Measurements from ENCODE around the gene DISP3. TPM values are rescaled to one million over a fixed set of nuclear protein-coding genes. Genes with fewer than 3 reads are reported as not detected.

The DISP3 gene
- total RNA-seq, 2 experiments from 2014 or later: 0.97 to 1.7 TPM

DNA sequence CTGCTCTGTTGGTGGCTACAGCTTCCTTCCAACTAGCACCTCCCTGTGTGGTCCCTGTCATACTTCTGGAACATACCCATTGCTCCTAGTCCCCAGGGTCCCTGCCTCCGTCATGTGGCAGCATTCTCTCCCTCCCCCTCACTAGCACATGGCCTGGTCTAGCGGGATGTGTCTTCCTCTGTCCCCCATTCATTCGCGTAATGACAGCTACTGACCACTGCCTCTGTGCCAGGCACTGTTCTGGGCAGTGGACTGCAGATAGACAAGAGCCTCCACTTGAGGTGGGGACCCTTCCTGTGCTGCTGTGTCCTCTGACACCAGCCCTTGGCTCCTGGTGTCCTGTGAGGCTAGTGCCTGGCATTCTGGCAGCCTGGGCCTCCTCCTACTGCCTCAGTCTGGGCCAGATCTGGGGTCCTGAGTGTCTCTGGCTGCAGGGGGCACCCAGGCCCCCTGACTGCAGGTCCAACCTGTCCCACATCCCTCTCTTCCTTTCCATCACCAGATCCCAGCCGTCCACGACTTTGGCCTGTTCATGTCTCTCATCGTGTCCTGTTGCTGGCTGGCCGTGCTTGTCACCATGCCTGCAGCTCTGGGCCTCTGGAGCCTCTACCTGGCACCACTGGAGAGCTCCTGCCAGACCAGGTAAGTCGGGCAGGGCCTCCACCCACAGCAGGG is 38.1 kb downstream of the DISP3 start:
- CTCF ChIA-PET (ENCODE audit: unreplicated experiment): no interaction called here
- H3K4me1 ChIP-seq (ENCODE audit: insufficient read depth, low read length, poor library complexity, severe bottlenecking): no peaks in the 10 kb centered on the region
- no peaks in the 10 kb centered on the region for H4K20me1 ChIP-seq (ENCODE audit: insufficient read depth, low read length)
- H3K79me2 ChIP-seq (ENCODE audit: insufficient read depth, low read depth, low read length): no peaks in the 10 kb centered on the region
- no peak overlapping the region for H2AFZ ChIP-seq (ENCODE audit: low read length)
- POLR2A ChIA-PET: no interaction called here
- H3K36me3 ChIP-seq (ENCODE audit: insufficient read depth, low read length): no peaks in the 10 kb centered on the region
- BruUV-seq (replicated peaks): no TSS peak
- no peaks in the 10 kb centered on the region for H3K9me3 ChIP-seq (ENCODE audit: low read length)
- DNase-seq (ENCODE audit: low spot score): no peak
- no peak overlapping the region for H3K27ac ChIP-seq (ENCODE audit: low read depth, low read length, poor library complexity, severe bottlenecking)
- H3K9me2 ChIP-seq (ENCODE audit: insufficient read depth, low read length): no peaks in the 10 kb centered on the region
- no peak overlapping the region for H3K4me3 ChIP-seq (ENCODE audit: low read depth, low read length, poor library complexity, severe bottlenecking)
- H3K4me2 ChIP-seq (ENCODE audit: low read length): no peak overlapping the region
- intact Hi-C loops (cut with micrococcal nuclease; ENCODE audit: unreplicated experiment): no loop called here
- TF ChIP-seq EZH2phosphoT487 (IDR thresholded peaks at IDR 0.05; ENCODE audit: borderline replicate concordance, low read depth, low read length): no peak
- TF ChIP-seq, protein P1, sequence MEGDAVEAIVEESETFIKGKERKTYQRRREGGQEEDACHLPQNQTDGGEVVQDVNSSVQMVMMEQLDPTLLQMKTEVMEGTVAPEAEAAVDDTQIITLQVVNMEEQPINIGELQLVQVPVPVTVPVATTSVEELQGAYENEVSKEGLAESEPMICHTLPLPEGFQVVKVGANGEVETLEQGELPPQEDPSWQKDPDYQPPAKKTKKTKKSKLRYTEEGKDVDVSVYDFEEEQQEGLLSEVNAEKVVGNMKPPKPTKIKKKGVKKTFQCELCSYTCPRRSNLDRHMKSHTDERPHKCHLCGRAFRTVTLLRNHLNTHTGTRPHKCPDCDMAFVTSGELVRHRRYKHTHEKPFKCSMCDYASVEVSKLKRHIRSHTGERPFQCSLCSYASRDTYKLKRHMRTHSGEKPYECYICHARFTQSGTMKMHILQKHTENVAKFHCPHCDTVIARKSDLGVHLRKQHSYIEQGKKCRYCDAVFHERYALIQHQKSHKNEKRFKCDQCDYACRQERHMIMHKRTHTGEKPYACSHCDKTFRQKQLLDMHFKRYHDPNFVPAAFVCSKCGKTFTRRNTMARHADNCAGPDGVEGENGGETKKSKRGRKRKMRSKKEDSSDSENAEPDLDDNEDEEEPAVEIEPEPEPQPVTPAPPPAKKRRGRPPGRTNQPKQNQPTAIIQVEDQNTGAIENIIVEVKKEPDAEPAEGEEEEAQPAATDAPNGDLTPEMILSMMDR (conservative IDR thresholded peaks at IDR 0.05; ENCODE audit: low read length): no peak

DNA sequence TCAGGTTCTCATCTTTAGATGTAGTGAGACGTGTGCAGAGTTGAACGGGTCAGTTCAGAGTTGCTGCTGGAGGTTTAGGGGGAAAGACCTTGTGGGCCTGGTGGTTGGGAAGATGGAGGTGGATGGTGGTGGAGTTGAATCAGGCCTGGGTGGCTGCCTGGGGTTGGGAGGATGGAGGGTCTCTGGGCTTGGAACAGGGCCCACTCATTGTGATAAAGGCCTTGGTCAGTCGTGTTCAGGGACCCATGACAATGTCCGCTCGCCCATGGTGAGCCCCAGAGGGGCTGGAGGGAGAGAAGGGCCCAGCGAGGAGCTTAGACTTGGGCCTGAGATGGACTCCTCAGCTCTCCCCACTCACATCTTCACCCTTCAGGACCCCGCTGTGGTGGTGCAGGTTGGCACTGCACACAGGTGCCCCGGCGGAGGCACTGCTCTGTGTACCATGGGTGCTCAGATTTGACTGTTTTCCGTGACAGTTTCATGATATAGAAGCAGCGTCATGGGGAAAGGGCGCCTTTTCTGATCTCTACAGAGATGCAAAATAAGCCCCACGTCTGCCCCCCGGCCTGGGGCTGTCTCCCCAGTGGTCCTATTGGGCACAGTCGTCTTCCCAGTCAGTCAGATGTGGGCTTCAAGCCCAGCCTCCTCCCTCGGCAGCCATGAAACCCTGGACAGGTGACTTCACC is 39.2 kb downstream of the DISP3 start:
- ChIA-PET CTCF (ENCODE audit: unreplicated experiment) (no interaction called here), POLR2A (interaction anchor here (0.6 kb wide), 1 partner anchor 202 kb away, joined by 3 read pairs; no protein-coding TSS in a partner anchor)
- Histone ChIP-seq H3K4me1 (ENCODE audit: insufficient read depth, low read length, poor library complexity, severe bottlenecking) (no peaks in the 10 kb centered on the region), H3K9me2 (ENCODE audit: insufficient read depth, low read length) (no peaks in the 10 kb centered on the region), H3K4me2 (ENCODE audit: low read length) (no peak overlapping the region), H3K4me3 (ENCODE audit: low read depth, low read length, poor library complexity, severe bottlenecking) (no peak overlapping the region), H4K20me1 (ENCODE audit: insufficient read depth, low read length) (no peaks in the 10 kb centered on the region), H2AFZ (ENCODE audit: low read length) (no peak overlapping the region), H3K79me2 (ENCODE audit: insufficient read depth, low read depth, low read length) (no peaks in the 10 kb centered on the region), H3K9me3 (ENCODE audit: low read length) (no peaks in the 10 kb centered on the region), H3K27ac (ENCODE audit: low read depth, low read length, poor library complexity, severe bottlenecking) (no peak overlapping the region), H3K36me3 (ENCODE audit: insufficient read depth, low read length) (no peaks in the 10 kb centered on the region)
- intact Hi-C loops (cut with micrococcal nuclease; ENCODE audit: unreplicated experiment): no loop called here
- TF ChIP-seq EZH2phosphoT487 (IDR thresholded peaks at IDR 0.05; ENCODE audit: borderline replicate concordance, low read depth, low read length): no peak
- TF ChIP-seq, protein P1 (conservative IDR thresholded peaks at IDR 0.05; ENCODE audit: low read length): no peak
- BruUV-seq (replicated peaks): no TSS peak
- no peak for DNase-seq (ENCODE audit: low spot score)
